ENCODE results near the gene SFRP5.

SFRP5 gene

GRCh38 chr10:97779492-97779891 is 7.7 kb upstream of the SFRP5 start:
- H3K27ac Mint-ChIP-seq: no peak overlapping the region

GRCh38 chr10:97778452-97779302 is 6.9 kb upstream of the SFRP5 start:
- no peak overlapping the region for H3K27ac Mint-ChIP-seq
- H3K4me1 Mint-ChIP-seq (ENCODE audit: low read depth): peaks cover 3% of the 10 kb centered on the region
- H3K9me3 Mint-ChIP-seq: no peaks in the 10 kb centered on the region
- H3K4me3 Mint-ChIP-seq: no peak overlapping the region
- H3K27me3 Mint-ChIP-seq (ENCODE audit: low read depth): peaks cover 4% of the 10 kb centered on the region
- no peaks in the 10 kb centered on the region for H3K36me3 Mint-ChIP-seq (ENCODE audit: low read depth)

More at GRCh38 chr10:97779492-97779891, 7.7 kb upstream of the SFRP5 start:
- no peak overlapping the region for H3K4me3 Mint-ChIP-seq
- H3K4me1 Mint-ChIP-seq (ENCODE audit: low read depth): peaks cover 3% of the 10 kb centered on the region
- no peaks in the 10 kb centered on the region for H3K27me3 Mint-ChIP-seq (ENCODE audit: low read depth)
- no peaks in the 10 kb centered on the region for H3K36me3 Mint-ChIP-seq (ENCODE audit: low read depth)
- no peaks in the 10 kb centered on the region for H3K9me3 Mint-ChIP-seq

- H3K27ac Mint-ChIP-seq: no peak overlapping the region
- peaks cover 2% of the 10 kb centered on the region for H3K36me3 Mint-ChIP-seq (ENCODE audit: low read depth)
- peaks cover 19% of the 10 kb centered on the region for H3K27me3 Mint-ChIP-seq (ENCODE audit: low read depth)
Observed at GRCh38 chr10:97777143-97777542, 5.3 kb upstream of the SFRP5 start.

GRCh38 chr10:97774811-97775294 is 3.1 kb upstream of the SFRP5 start:
- Mint-ChIP-seq H3K4me3 (no peak overlapping the region), H3K36me3 (ENCODE audit: low read depth) (peaks cover 2% of the 10 kb centered on the region), H3K4me1 (ENCODE audit: low read depth) (peaks cover 3% of the 10 kb centered on the region)

More at GRCh38 chr10:97777143-97777542, 5.3 kb upstream of the SFRP5 start:
- Mint-ChIP-seq H3K4me3 (no peak overlapping the region), H3K4me1 (ENCODE audit: low read depth) (peaks cover 5% of the 10 kb centered on the region), H3K9me3 (no peaks in the 10 kb centered on the region)

GRCh38 chr10:97773096-97773495 is 1.3 kb upstream of the SFRP5 start:
- Mint-ChIP-seq H3K4me1 (ENCODE audit: low read depth) (peaks cover 3% of the 10 kb centered on the region), H3K9me3 (no peaks in the 10 kb centered on the region), H3K36me3 (ENCODE audit: low read depth) (peaks cover 2% of the 10 kb centered on the region), H3K27me3 (ENCODE audit: low read depth) (peaks cover 49% of the 10 kb centered on the region), H3K4me3 (no peak overlapping the region), H3K27ac (no peak overlapping the region)

More at GRCh38 chr10:97774811-97775294, 3.1 kb upstream of the SFRP5 start:
- Mint-ChIP-seq H3K9me3 (no peaks in the 10 kb centered on the region), H3K27ac (no peak overlapping the region), H3K27me3 (ENCODE audit: low read depth) (peaks cover 38% of the 10 kb centered on the region)

GRCh38 chr10:97771055-97771891 is 526 bp downstream of the SFRP5 start:
- peaks cover 2% of the 10 kb centered on the region for H3K36me3 Mint-ChIP-seq (ENCODE audit: low read depth)
- no peaks in the 10 kb centered on the region for H3K9me3 Mint-ChIP-seq
- peaks cover 3% of the 10 kb centered on the region for H3K4me1 Mint-ChIP-seq (ENCODE audit: low read depth)
- no peak overlapping the region for H3K27ac Mint-ChIP-seq
- peaks cover 52% of the 10 kb centered on the region for H3K27me3 Mint-ChIP-seq (ENCODE audit: low read depth)
- H3K4me3 Mint-ChIP-seq: no peak overlapping the region

GRCh38 chr10:97770255-97770654 is 1.5 kb downstream of the SFRP5 start:
- Mint-ChIP-seq H3K27me3 (ENCODE audit: low read depth) (peaks cover 52% of the 10 kb centered on the region), H3K27ac (no peak overlapping the region), H3K4me3 (no peak overlapping the region), H3K36me3 (ENCODE audit: low read depth) (peaks cover 2% of the 10 kb centered on the region), H3K9me3 (no peaks in the 10 kb centered on the region), H3K4me1 (ENCODE audit: low read depth) (peaks cover 3% of the 10 kb centered on the region)

GRCh38 chr10:97768322-97769315 is 3.2 kb downstream of the SFRP5 start:
- Mint-ChIP-seq H3K36me3 (ENCODE audit: low read depth) (peaks cover 2% of the 10 kb centered on the region), H3K9me3 (no peaks in the 10 kb centered on the region), H3K27ac (no peak overlapping the region), H3K4me3 (no peak overlapping the region), H3K27me3 (ENCODE audit: low read depth) (peaks cover 47% of the 10 kb centered on the region), H3K4me1 (ENCODE audit: low read depth) (peaks cover 3% of the 10 kb centered on the region)

- peaks cover 2% of the 10 kb centered on the region for H3K4me1 Mint-ChIP-seq (ENCODE audit: low read depth)
- H3K36me3 Mint-ChIP-seq (ENCODE audit: low read depth): peaks cover 1% of the 10 kb centered on the region
- H3K4me3 Mint-ChIP-seq: no peak overlapping the region
- no peak overlapping the region for H3K27ac Mint-ChIP-seq
- H3K9me3 Mint-ChIP-seq: no peaks in the 10 kb centered on the region
- H3K27me3 Mint-ChIP-seq (ENCODE audit: low read depth): peaks cover 34% of the 10 kb centered on the region
Observed at GRCh38 chr10:97766996-97767924, 4.5 kb downstream of the SFRP5 start.

- no peak overlapping the region for H3K27ac Mint-ChIP-seq
- H3K9me3 Mint-ChIP-seq: no peaks in the 10 kb centered on the region
- H3K27me3 Mint-ChIP-seq (ENCODE audit: low read depth): peaks cover 28% of the 10 kb centered on the region
- H3K36me3 Mint-ChIP-seq (ENCODE audit: low read depth): peaks cover 3% of the 10 kb centered on the region
- H3K4me1 Mint-ChIP-seq (ENCODE audit: low read depth): no peaks in the 10 kb centered on the region
- H3K4me3 Mint-ChIP-seq: no peak overlapping the region
Observed at GRCh38 chr10:97766106-97766810, 5.5 kb downstream of the SFRP5 start.

- Mint-ChIP-seq H3K9me3 (no peaks in the 10 kb centered on the region), H3K4me3 (no peak overlapping the region), H3K27me3 (ENCODE audit: low read depth) (peaks cover 18% of the 10 kb centered on the region), H3K4me1 (ENCODE audit: low read depth) (no peaks in the 10 kb centered on the region), H3K36me3 (ENCODE audit: low read depth) (peaks cover 5% of the 10 kb centered on the region), H3K27ac (no peak overlapping the region)
Observed at GRCh38 chr10:97765201-97765600, 6.6 kb downstream of the SFRP5 start.

- Mint-ChIP-seq H3K27ac (no peak overlapping the region), H3K9me3 (no peaks in the 10 kb centered on the region), H3K27me3 (ENCODE audit: low read depth) (peaks cover 11% of the 10 kb centered on the region), H3K36me3 (ENCODE audit: low read depth) (peaks cover 8% of the 10 kb centered on the region), H3K4me3 (no peak overlapping the region), H3K4me1 (ENCODE audit: low read depth) (no peaks in the 10 kb centered on the region)
Observed at GRCh38 chr10:97764519-97764931, 7.3 kb downstream of the SFRP5 start.
